GM12878 (cell line): ENCODE measurements around the gene POLR1A.

Source experiments
- CHD1 ChIP-seq: IDR thresholded peaks from 2 replicates; pipeline ENCODE4 v1.6.1; 2012; ENCODE audit warnings: low read depth, low read length, improper control_type of control experiment
- CREM ChIP-seq: IDR thresholded peaks from 2 replicates; pipeline ENCODE4 v1.6.1; 2014; ENCODE audit warnings: antibody characterized with exemption, low read depth
- CTCF ChIP-seq, 3 experiments: IDR thresholded peaks in 2 of 3; conservative IDR thresholded peaks in 1 of 3; 2 replicates each; pipeline ENCODE4 v1.5.1; 2011; ENCODE audit warnings: low read depth in 3 of 3, low read length in 3 of 3, mild to moderate bottlenecking in 3 of 3, control low read depth in 2 of 3, moderate library complexity in 2 of 3, inconsistent platforms in 1 of 3, mixed read lengths in 1 of 3; ENCODE audit not compliant: control insufficient read depth in 2 of 3, insufficient read depth in 1 of 3; ENCODE audit errors: extremely low read depth in 1 of 3
- SRF ChIP-seq, 2 experiments: IDR thresholded peaks; 2 replicates each; pipeline ENCODE4 v1.6.1; 2011; ENCODE audit warnings: low read depth in 2 of 2, low read length in 2 of 2, mild to moderate bottlenecking in 1 of 2, moderate library complexity in 1 of 2
- TAF1 ChIP-seq: IDR thresholded peaks from 2 replicates; pipeline ENCODE4 v1.6.1; 2011; ENCODE audit warnings: mild to moderate bottlenecking, low read depth, low read length, borderline replicate concordance
- TCF12 ChIP-seq: IDR thresholded peaks from 2 replicates; pipeline ENCODE4 v1.6.1; 2011; ENCODE audit warnings: low read depth, mild to moderate bottlenecking, low read length

GRCh38 chr2:86026744-86027065 is 79.0 kb downstream of the POLR1A start:
- TF ChIP-seq CREM (no peak), CTCF (IDR thresholded peaks at IDR 0.05 in 2 of 3, conservative IDR thresholded peaks at IDR 0.05 in 1 of 3; ENCODE audit: control insufficient read depth in 2 of 3, extremely low read depth in 1 of 3, insufficient read depth in 1 of 3, low read depth in 3 of 3, low read length in 3 of 3) (no peak), SRF (IDR thresholded peaks at IDR 0.05; ENCODE audit: low read depth in 2 of 2, low read length in 2 of 2) (no peak), TAF1 (no peak), CHD1 (no peak), TCF12 (no peak)
